H1 (cell line): ENCODE measurements around the gene LGALSL. TPM values are rescaled to one million over a fixed set of nuclear protein-coding genes. Genes with fewer than 3 reads are reported as not detected.

Experiments used
- CTCF ChIA-PET: fragments of 300-600 bp; sonication (Branson Sonifier 250); formaldehyde crosslinking; loops from one replicate; lab custom pipeline; 2021; ENCODE audit not compliant: partially characterized antibody; lab: Charles Lee
- POLR2A ChIA-PET: fragments of 300-600 bp; sonication (Branson Sonifier 250); formaldehyde crosslinking; loops from one replicate; lab custom pipeline; 2021; ENCODE audit warnings: inconsistent platforms; ENCODE audit not compliant: partially characterized antibody; lab: Charles Lee
- DNase-seq, 2 experiments: peaks; one replicate each; pipeline versions ENCODE4 v3.0.0 to v3.0.0-alpha.2; 2010 to 2022; ENCODE audit warnings: low spot score in 2 of 2, low read depth in 1 of 2, mixed read lengths in 1 of 2
- FAIRE-seq: peaks from 2 replicates; lab custom pipeline; 2011; peaks lifted over from hg19 to GRCh38; lab: Jason Lieb, UNC
- H2AFZ ChIP-seq: 2 replicates; pipeline ENCODE4 v1.8.1; 2012; ENCODE audit warnings: low read length, inconsistent platforms
- H2AK5ac ChIP-seq: 2 replicates; pipeline ENCODE4 v1.6.1; 2013; ENCODE audit warnings: low read depth, low read length
- H2BK120ac ChIP-seq: replicated peaks from 2 replicates; pipeline ENCODE3; 2013; ENCODE audit warnings: low read depth, low read length, inconsistent platforms
- H2BK12ac ChIP-seq: 2 replicates; pipeline ENCODE4 v1.6.1; 2013; ENCODE audit warnings: low read depth, low read length
- H2BK15ac ChIP-seq: 2 replicates; pipeline ENCODE4 v1.6.1; 2013; ENCODE audit warnings: low read length
- H2BK20ac ChIP-seq: 2 replicates; pipeline ENCODE4 v1.6.1; 2013; ENCODE audit warnings: low read length
- H2BK5ac ChIP-seq: 2 replicates; pipeline ENCODE4 v1.6.1; 2013; ENCODE audit warnings: low read depth, low read length
- H3K14ac ChIP-seq: 2 replicates; pipeline ENCODE4 v1.6.1; 2013; ENCODE audit warnings: inconsistent platforms; ENCODE audit not compliant: insufficient read length
- H3K18ac ChIP-seq: 2 replicates; pipeline ENCODE4 v1.6.1; 2013; ENCODE audit warnings: low read length; ENCODE audit errors: extremely low read depth
- H3K23ac ChIP-seq: 2 replicates; pipeline ENCODE4 v1.6.1; 2013; ENCODE audit warnings: inconsistent platforms; ENCODE audit not compliant: insufficient read length
- H3K23me2 ChIP-seq: 2 replicates; pipeline ENCODE4 v1.6.1; 2013; ENCODE audit warnings: low read depth, low read length
- H3K27ac ChIP-seq: 2 replicates; pipeline ENCODE4 v1.6.1; 2011; ENCODE audit warnings: low read depth, low read length, inconsistent platforms
- H3K27me3 ChIP-seq, 4 experiments: replicated peaks in 1 of 4; 1 replicate in 1 of 4; 2 replicates in 3 of 4; pipeline versions ENCODE4 v1.6.1 to v1.8.1; 2011 to 2013; ENCODE audit warnings: low read length in 3 of 4, mild to moderate bottlenecking in 3 of 4, inconsistent platforms in 2 of 4, mixed read lengths in 2 of 4, moderate library complexity in 1 of 4; ENCODE audit not compliant: control insufficient read depth in 3 of 4, insufficient read depth in 3 of 4; ENCODE audit errors: extremely low read depth in 1 of 4
- H3K36me3 ChIP-seq, 4 experiments: 2 replicates each; pipeline versions ENCODE4 v1.6.1 to v1.8.1; 2011 to 2013; ENCODE audit warnings: mild to moderate bottlenecking in 4 of 4, low read length in 3 of 4, moderate library complexity in 2 of 4, control low read depth in 1 of 4, inconsistent platforms in 1 of 4; ENCODE audit not compliant: insufficient read depth in 4 of 4, control insufficient read depth in 2 of 4
- H3K4ac ChIP-seq: replicated peaks from 2 replicates; pipeline ENCODE3; 2013; ENCODE audit warnings: low read length, low read depth, mixed read lengths, inconsistent platforms; ENCODE audit not compliant: insufficient read length
- H3K4me1 ChIP-seq, 4 experiments: replicated peaks in 1 of 4; 1 replicate in 1 of 4; 2 replicates in 3 of 4; pipeline versions ENCODE4 v1.6.1 to v1.8.1; 2011 to 2013; ENCODE audit warnings: low read length in 3 of 4, inconsistent platforms in 2 of 4, mixed read lengths in 1 of 4; ENCODE audit not compliant: insufficient read depth in 4 of 4, control insufficient read depth in 3 of 4
- H3K4me2 ChIP-seq, 2 experiments: 2 replicates each; pipeline versions ENCODE4 v1.6.1 to v1.8.1; 2011 to 2013; ENCODE audit warnings: low read depth in 2 of 2, low read length in 2 of 2, control low read depth in 1 of 2, inconsistent platforms in 1 of 2, mild to moderate bottlenecking in 1 of 2; ENCODE audit not compliant: insufficient read depth in 1 of 2
- H3K4me3 ChIP-seq, 4 experiments: fragments of 200-600, 300-600 bp in 1 of 4; sonication (generic), shearing (Covaris generic), sonication (Bioruptor Twin) in 1 of 4; 2 replicates each; pipeline versions ENCODE4 v1.5.1 to v1.8.1; 2011 to 2016; ENCODE audit warnings: low read length in 4 of 4, low read depth in 3 of 4, control low read depth in 2 of 4, inconsistent platforms in 2 of 4, mild to moderate bottlenecking in 2 of 4, mixed read lengths in 1 of 4, moderate library complexity in 1 of 4; ENCODE audit not compliant: insufficient read depth in 2 of 4; ENCODE audit errors: extremely low read depth in 1 of 4
- H3K56ac ChIP-seq: replicated peaks from 2 replicates; pipeline ENCODE3; 2013; ENCODE audit warnings: low read depth, mild to moderate bottlenecking, mixed read lengths, low read length, inconsistent platforms; ENCODE audit not compliant: insufficient read length
- H3K79me1 ChIP-seq: 2 replicates; pipeline ENCODE4 v1.6.1; 2013; ENCODE audit warnings: low read depth, low read length, control low read depth
- H3K79me2 ChIP-seq, 2 experiments: 2 replicates each; pipeline versions ENCODE4 v1.6.1 to v1.8.1; 2012 to 2013; ENCODE audit warnings: low read length in 2 of 2, mild to moderate bottlenecking in 2 of 2, inconsistent platforms in 1 of 2; ENCODE audit not compliant: insufficient read depth in 2 of 2, control insufficient read depth in 1 of 2
- H3K9ac ChIP-seq, 4 experiments: replicated peaks in 1 of 4; 1 replicate in 1 of 4; 2 replicates in 3 of 4; pipeline versions ENCODE4 v1.6.1 to v1.8.1; 2011 to 2013; ENCODE audit warnings: low read depth in 3 of 4, low read length in 3 of 4, control low read depth in 2 of 4, mild to moderate bottlenecking in 2 of 4, moderate library complexity in 2 of 4, inconsistent platforms in 1 of 4; ENCODE audit errors: extremely low read depth in 1 of 4
- H3K9me3 ChIP-seq, 2 experiments: 2 replicates each; pipeline versions ENCODE4 v1.6.1 to v1.8.1; 2012 to 2013; ENCODE audit warnings: mild to moderate bottlenecking in 2 of 2, moderate library complexity in 2 of 2, control low read depth in 1 of 2, inconsistent platforms in 1 of 2, low read depth in 1 of 2, low read length in 1 of 2, mixed read lengths in 1 of 2; ENCODE audit not compliant: insufficient read depth in 2 of 2
- H4K20me1 ChIP-seq, 2 experiments: replicated peaks in 1 of 2; 2 replicates each; pipeline versions ENCODE3 to v1.8.1; 2011 to 2013; ENCODE audit warnings: inconsistent platforms in 2 of 2, low read length in 2 of 2, mild to moderate bottlenecking in 1 of 2; ENCODE audit not compliant: insufficient read depth in 2 of 2, control insufficient read depth in 1 of 2
- H4K5ac ChIP-seq: 2 replicates; pipeline ENCODE4 v1.6.1; 2013; ENCODE audit warnings: low read length, low read depth, mixed read lengths, inconsistent platforms; ENCODE audit not compliant: insufficient read length
- H4K8ac ChIP-seq: 2 replicates; pipeline ENCODE4 v1.8.0; 2013; ENCODE audit warnings: mild to moderate bottlenecking, moderate library complexity, low read length, inconsistent platforms; ENCODE audit not compliant: insufficient read depth; ENCODE audit errors: extremely low read depth
- H4K91ac ChIP-seq: replicated peaks from 2 replicates; pipeline ENCODE3; 2013; ENCODE audit warnings: low read length, mixed read lengths, inconsistent platforms; ENCODE audit not compliant: insufficient read length
- BACH1 ChIP-seq: IDR thresholded peaks from 2 replicates; pipeline ENCODE4 v1.6.1; 2012; ENCODE audit warnings: low read length, improper control_type of control experiment
- CTBP2 ChIP-seq: IDR thresholded peaks from 2 replicates; pipeline ENCODE4 v1.7.0; 2011; ENCODE audit warnings: borderline replicate concordance, mild to moderate bottlenecking, moderate library complexity, mixed read lengths, low read length; ENCODE audit not compliant: insufficient read depth, insufficient read length
- KDM4A ChIP-seq: IDR thresholded peaks from one replicate; pipeline ENCODE4 v1.7.1; 2012; ENCODE audit warnings: low read depth, mild to moderate bottlenecking, moderate library complexity, low read length, inconsistent platforms; ENCODE audit not compliant: severe bottlenecking
- KDM5A ChIP-seq: fragments of 200-600 bp; IDR thresholded peaks from 2 replicates; pipeline ENCODE4 v1.7.1; 2012; ENCODE audit warnings: mild to moderate bottlenecking, low read length, inconsistent platforms, mixed read lengths
- MAX ChIP-seq: IDR thresholded peaks from 2 replicates; pipeline ENCODE4 v1.6.1; 2012; ENCODE audit warnings: inconsistent platforms
- RXRA ChIP-seq: IDR thresholded peaks from 2 replicates; pipeline ENCODE4 v1.6.1; 2011; ENCODE audit warnings: low read depth, mild to moderate bottlenecking, low read length, moderate library complexity; ENCODE audit not compliant: insufficient read depth
- SAP30 ChIP-seq: fragments of 300-600 bp; sonication (generic); IDR thresholded peaks from 2 replicates; pipeline ENCODE4 v1.7.1; 2012; ENCODE audit warnings: low read length, moderate library complexity, mild to moderate bottlenecking, inconsistent platforms; ENCODE audit not compliant: insufficient read depth, insufficient replicate concordance
- SP4 ChIP-seq: IDR thresholded peaks from 2 replicates; pipeline ENCODE4 v1.6.1; 2012; ENCODE audit warnings: low read length, inconsistent platforms
- TCF12 ChIP-seq: IDR thresholded peaks from 2 replicates; pipeline ENCODE4 v1.6.1; 2011; ENCODE audit warnings: low read depth, mild to moderate bottlenecking, low read length
- WGBS, 2 experiments: shearing (Covaris generic) in 1 of 2; methylation state at CpG; one replicate each; pipeline versions ENCODE4 v1.1.6 to v1.1.7; 2013 to 2015; ENCODE audit warnings: low lambda C conversion rate in 2 of 2, mixed read lengths in 2 of 2, inconsistent platforms in 1 of 2, low coverage in 1 of 2, missing lambda C conversion rate in 1 of 2; ENCODE audit not compliant: insufficient replicate concordance in 2 of 2, insufficient coverage in 1 of 2, insufficient read length in 1 of 2; ENCODE audit errors: extremely low coverage in 1 of 2, missing lambda C conversion rate in 1 of 2; 5-methylcytosine and 5-hydroxymethylcytosine counted together
- polyA plus RNA-seq, 7 experiments: library from polyadenylated mRNA; depleted of rRNA in 3 of 7; stranded (reverse) in 5 of 7; unstranded in 2 of 7; fragments of >200 nt in 5 of 7; fragments of 200-250 nt in 2 of 7; gene quantifications; 1 replicate in 5 of 7; 2 replicates in 1 of 7; 4 replicates in 1 of 7; pipeline versions ENCODE4 v1.2.1 to v1.2.3, GENCODE V29; 2011 to 2013; ENCODE audit warnings: missing spikeins in 2 of 7, mixed read lengths in 2 of 7
- total RNA-seq: library from RNA; stranded (reverse); fragmentation: NEBNext Ultra II Directional; extraction: Animal tissue kit (Norgen Biotek cat#: 25700); gene quantifications from 2 replicates; pipeline ENCODE4 v1.2.1, GENCODE V29; 2021
- TF ChIP-seq, protein P1 (sequence below), 3 experiments: IDR thresholded peaks; 1 replicate in 2 of 3; 2 replicates in 1 of 3; pipeline versions ENCODE4 v1.5.1 to v1.6.1; 2011; ENCODE audit warnings: low read length in 3 of 3, mild to moderate bottlenecking in 3 of 3, inconsistent platforms in 2 of 3, low read depth in 1 of 3, moderate library complexity in 1 of 3; ENCODE audit not compliant: insufficient read depth in 1 of 3; ENCODE audit errors: control extremely low read depth in 1 of 3

The LGALSL gene
- total and polyA plus RNA-seq, 2 of the 8 experiments (the other 6 are each of a cell fraction or from before 2014, with no cell fraction given) = 13.6 to 32.3 TPM

- Histone ChIP-seq H3K18ac (no peak overlapping the region), H3K4ac (no peak overlapping the region), H3K4me3 (no peak overlapping the region), H2BK5ac (no peak overlapping the region), H2BK12ac (no peak overlapping the region), H4K91ac (no peak overlapping the region), H3K4me2 (no peak overlapping the region), H3K27ac (no peak overlapping the region), H2AFZ (no peak overlapping the region), H3K36me3 (no peaks in the 10 kb centered on the region), H3K79me1 (no peaks in the 10 kb centered on the region), H2BK120ac (no peak overlapping the region), H3K27me3 (peaks cover 0 to 3% (median 0%) of the 10 kb centered on the region in 4 experiments; a peak in 1 of 7 replicates), H2BK15ac (no peak overlapping the region), H3K23ac (no peak overlapping the region), H3K9ac (no peak overlapping the region), H3K14ac (no peak overlapping the region), H3K23me2 (no peaks in the 10 kb centered on the region), H3K79me2 (no peaks in the 10 kb centered on the region; a peak in 1 of 4 replicates), H3K4me1 (peaks cover 5 to 8% (median 6%) of the 10 kb centered on the region in 4 experiments; a peak in 6 of 7 replicates), H2AK5ac (no peak overlapping the region), H4K20me1 (no peaks in the 10 kb centered on the region), H3K9me3 (no peaks in the 10 kb centered on the region), H4K8ac (no peak overlapping the region), H3K56ac (no peak overlapping the region), H4K5ac (no peak overlapping the region), H2BK20ac (no peak overlapping the region)
- ChIA-PET CTCF (interaction anchor here (0.9 to 13.1 kb wide), 10 partner anchors 13 to 156 kb away, joined by 3 to 214 read pairs (median 4); no protein-coding TSS in a partner anchor), POLR2A (interaction anchor here (1.0 to 1.1 kb wide), 2 partner anchors 11 to 38 kb away, joined by 3 read pairs; partner anchors contain the start of gene AFTPH)
- FAIRE-seq (no peak), DNase-seq (no peak)
- 88% methylated on average over 4 of the region's 4 CpGs; no CpG with 5 or more reads in 1 of the 2 experiments for WGBS, 2 experiments
- TF ChIP-seq, protein P1, sequence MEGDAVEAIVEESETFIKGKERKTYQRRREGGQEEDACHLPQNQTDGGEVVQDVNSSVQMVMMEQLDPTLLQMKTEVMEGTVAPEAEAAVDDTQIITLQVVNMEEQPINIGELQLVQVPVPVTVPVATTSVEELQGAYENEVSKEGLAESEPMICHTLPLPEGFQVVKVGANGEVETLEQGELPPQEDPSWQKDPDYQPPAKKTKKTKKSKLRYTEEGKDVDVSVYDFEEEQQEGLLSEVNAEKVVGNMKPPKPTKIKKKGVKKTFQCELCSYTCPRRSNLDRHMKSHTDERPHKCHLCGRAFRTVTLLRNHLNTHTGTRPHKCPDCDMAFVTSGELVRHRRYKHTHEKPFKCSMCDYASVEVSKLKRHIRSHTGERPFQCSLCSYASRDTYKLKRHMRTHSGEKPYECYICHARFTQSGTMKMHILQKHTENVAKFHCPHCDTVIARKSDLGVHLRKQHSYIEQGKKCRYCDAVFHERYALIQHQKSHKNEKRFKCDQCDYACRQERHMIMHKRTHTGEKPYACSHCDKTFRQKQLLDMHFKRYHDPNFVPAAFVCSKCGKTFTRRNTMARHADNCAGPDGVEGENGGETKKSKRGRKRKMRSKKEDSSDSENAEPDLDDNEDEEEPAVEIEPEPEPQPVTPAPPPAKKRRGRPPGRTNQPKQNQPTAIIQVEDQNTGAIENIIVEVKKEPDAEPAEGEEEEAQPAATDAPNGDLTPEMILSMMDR (IDR thresholded peaks at IDR 0.05; ENCODE audit: control extremely low read depth in 1 of 3, insufficient read depth in 1 of 3, low read depth in 1 of 3, low read length in 3 of 3) = no peak
- TF ChIP-seq BACH1 (no peak), TCF12 (no peak), CTBP2 (no peak), SAP30 (no peak), KDM5A (no peak), KDM4A (no peak), RXRA (no peak), MAX (no peak), SP4 (no peak)
- TF ChIP-seq, all 59 proteins: peak for 0
Observed at GRCh38 chr2:64485331-64485730, 31.4 kb downstream of the LGALSL start.
